Activated effector memory CD4-positive, alpha-beta T cell treated with anti-CD3 and anti-CD28 coated beads, Interleukin-2, amount 50 U/mL, for 16 hours (primary cell): ENCODE results near the gene AKT3.
"Not testable (repeated sequence)": the region's sequence is repeated elsewhere in the genome, so short reads cannot be mapped to it uniquely, and the experiment has no call there.

Experiments
- DNase-seq: peaks from one replicate; pipeline ENCODE4 v3.0.0-alpha.2; 2020

AKT3 gene

GRCh38 chr1:243837907-243838535 lies 12.0 kb downstream of the AKT3 start:
- DNase-seq, result no peak

- DNase-seq, result no peak
Measured at GRCh38 chr1:243834130-243834529, 15.9 kb downstream of the AKT3 start.

GRCh38 chr1:243831463-243831862 lies 18.6 kb downstream of the AKT3 start:
- no peak for DNase-seq

- DNase-seq, result no peak
Measured at GRCh38 chr1:243827206-243827605, 22.8 kb downstream of the AKT3 start.

- not testable (repeated sequence) for DNase-seq
Measured at GRCh38 chr1:243824907-243825306, 25.1 kb downstream of the AKT3 start.

GRCh38 chr1:243821177-243821680 lies 28.8 kb downstream of the AKT3 start:
- no peak for DNase-seq

GRCh38 chr1:243819438-243819839 lies 30.6 kb downstream of the AKT3 start:
- DNase-seq, result no peak

GRCh38 chr1:243818978-243819377 lies 31.1 kb downstream of the AKT3 start:
- DNase-seq, result no peak

- DNase-seq, result no peak
Measured at GRCh38 chr1:243814718-243815117, 35.3 kb downstream of the AKT3 start.

GRCh38 chr1:243807346-243807745 lies 42.7 kb downstream of the AKT3 start:
- not testable (repeated sequence) for DNase-seq

GRCh38 chr1:243806310-243806709 lies 43.7 kb downstream of the AKT3 start:
- DNase-seq, result no peak

- DNase-seq, result no peak
Measured at GRCh38 chr1:243802736-243803135, 47.3 kb downstream of the AKT3 start.

- DNase-seq, result no peak
Measured at GRCh38 chr1:243801378-243801777, 48.7 kb downstream of the AKT3 start.

- DNase-seq, result no peak
Measured at GRCh38 chr1:243799908-243800307, 50.1 kb downstream of the AKT3 start.

GRCh38 chr1:243798726-243799125 lies 51.3 kb downstream of the AKT3 start:
- DNase-seq, result no peak

GRCh38 chr1:243796016-243796415 lies 54.0 kb downstream of the AKT3 start:
- DNase-seq, result no peak

- no peak for DNase-seq
Measured at GRCh38 chr1:243793298-243793697, 56.7 kb downstream of the AKT3 start.

- DNase-seq, result no peak
Measured at GRCh38 chr1:243792891-243793290, 57.2 kb downstream of the AKT3 start.

- no peak for DNase-seq
Measured at GRCh38 chr1:243792401-243792800, 57.6 kb downstream of the AKT3 start.

GRCh38 chr1:243791586-243792267 lies 58.3 kb downstream of the AKT3 start:
- no peak for DNase-seq

GRCh38 chr1:243790404-243790803 lies 59.6 kb downstream of the AKT3 start:
- no peak for DNase-seq

- DNase-seq, result no peak
Measured at GRCh38 chr1:243786531-243786930, 63.5 kb downstream of the AKT3 start.

- no peak for DNase-seq
Measured at GRCh38 chr1:243784506-243784905, 65.5 kb downstream of the AKT3 start.

GRCh38 chr1:243783714-243784113 lies 66.3 kb downstream of the AKT3 start:
- DNase-seq, result no peak
